Measurements from ENCODE around the gene ZNF749.
"Not testable (repeated sequence)": the region's sequence is repeated elsewhere in the genome, so short reads cannot be mapped to it uniquely, and the experiment has no call there.

Gene ZNF749

GRCh38 chr19:57473646-57474045, 38.5 kb downstream of the ZNF749 start:
- Histone ChIP-seq H3K79me2 (ENCODE audit: control insufficient read depth, insufficient read depth, low read length, unreplicated experiment) (peaks cover 18% of the 10 kb centered on the region), H3K27ac (ENCODE audit: low read depth, low read length) (no peak overlapping the region), H3K4me3 (ENCODE audit: low read depth, low read length) (no peak overlapping the region), H3K27me3 (ENCODE audit: insufficient read depth, low read length) (no peaks in the 10 kb centered on the region), H3K4me1 (ENCODE audit: control insufficient read depth, insufficient read depth, low read length, unreplicated experiment) (no peaks in the 10 kb centered on the region), H3K36me3 (ENCODE audit: insufficient read depth, low read length) (peaks cover 59% of the 10 kb centered on the region), H2AFZ (ENCODE audit: low read length, unreplicated experiment) (no peak overlapping the region)

GRCh38 chr19:57477191-57478008, 42.3 kb downstream of the ZNF749 start, which contains the start of gene ZNF772:
ZNF772 (minus strand) TSS chr19:57477566; CDS start chr19:57477309, 257 bp downstream.
- Histone ChIP-seq H3K36me3 (ENCODE audit: insufficient read depth, low read length) (peaks cover 39% of the 10 kb centered on the region), H3K27me3 (ENCODE audit: insufficient read depth, low read length) (no peaks in the 10 kb centered on the region), H3K4me3 (ENCODE audit: low read depth, low read length) (peak within 1 kb of the TSS; percentile 95), H3K79me2 (ENCODE audit: control insufficient read depth, insufficient read depth, low read length, unreplicated experiment) (peaks cover 18% of the 10 kb centered on the region), H2AFZ (ENCODE audit: low read length, unreplicated experiment) (peak within 1 kb of the TSS; percentile 97), H3K4me1 (ENCODE audit: control insufficient read depth, insufficient read depth, low read length, unreplicated experiment) (no peaks in the 10 kb centered on the region), H3K27ac (ENCODE audit: low read depth, low read length) (0 out of 2 replicates have a peak within 1 kb of the TSS, but pooled peaks have one; percentile 9)

- not testable (repeated sequence) for H3K79me2 ChIP-seq (ENCODE audit: control insufficient read depth, insufficient read depth, low read length, unreplicated experiment); H3K4me1 ChIP-seq (ENCODE audit: control insufficient read depth, insufficient read depth, low read length, unreplicated experiment); H3K27me3 ChIP-seq (ENCODE audit: insufficient read depth, low read length); H3K27ac ChIP-seq (ENCODE audit: low read depth, low read length)
- H2AFZ ChIP-seq (ENCODE audit: low read length, unreplicated experiment), result peak within 1 kb of the TSS; percentile 82
- peaks cover 16% of the 10 kb centered on the region; the same call in 1 of the 2 replicates for H3K36me3 ChIP-seq (ENCODE audit: insufficient read depth, low read length)
- peak within 1 kb of the TSS; percentile 82 for H3K4me3 ChIP-seq (ENCODE audit: low read depth, low read length)
These were observed 52.6 kb downstream of the ZNF749 start, which contains the start of gene ZNF419 for GRCh38 chr19:57487477-57488298. ZNF419 (plus strand) TSS chr19:57487750; CDS start chr19:57487951, 201 bp downstream.

GRCh38 chr19:57488299-57488644, 53.1 kb downstream of the ZNF749 start:
- H3K4me1 ChIP-seq (ENCODE audit: control insufficient read depth, insufficient read depth, low read length, unreplicated experiment); H3K79me2 ChIP-seq (ENCODE audit: control insufficient read depth, insufficient read depth, low read length, unreplicated experiment); H3K27ac ChIP-seq (ENCODE audit: low read depth, low read length); H3K27me3 ChIP-seq (ENCODE audit: insufficient read depth, low read length); H2AFZ ChIP-seq (ENCODE audit: low read length, unreplicated experiment): not testable (repeated sequence)
- H3K36me3 ChIP-seq (ENCODE audit: insufficient read depth, low read length), result peaks cover 20% of the 10 kb centered on the region
- H3K4me3 ChIP-seq (ENCODE audit: low read depth, low read length), result peak overlapping the region; percentile 49
